Activated CD4-positive, alpha-beta T cell treated with anti-CD3 and anti-CD28 coated beads for 1 hour (primary cell): ENCODE results near the gene YPEL2.

ENCODE experiments used
- DNase-seq: peaks from one replicate; pipeline ENCODE4 v3.0.0-alpha.2; 2020

Gene YPEL2

DNA sequence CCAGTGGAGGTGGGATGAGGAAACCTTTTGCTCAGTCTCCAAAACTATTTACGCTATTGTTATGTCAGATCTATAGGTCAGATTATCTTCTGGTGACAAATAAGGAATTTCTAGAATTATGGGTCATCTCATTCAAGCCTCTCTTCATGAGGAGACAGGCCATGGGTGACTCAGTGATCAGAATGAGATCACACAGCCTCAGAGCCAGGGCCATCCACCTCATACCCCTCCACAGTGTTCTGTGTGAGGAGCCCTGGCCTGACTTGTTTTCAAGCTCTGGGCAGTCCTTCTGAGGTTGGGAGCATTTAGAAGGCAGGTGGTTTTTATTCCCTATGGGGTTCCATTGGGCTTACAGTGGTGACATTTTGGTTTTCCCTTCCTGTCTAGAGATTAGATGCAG, 26.5 kb downstream of the YPEL2 start:
- DNase-seq, result no peak

DNA sequence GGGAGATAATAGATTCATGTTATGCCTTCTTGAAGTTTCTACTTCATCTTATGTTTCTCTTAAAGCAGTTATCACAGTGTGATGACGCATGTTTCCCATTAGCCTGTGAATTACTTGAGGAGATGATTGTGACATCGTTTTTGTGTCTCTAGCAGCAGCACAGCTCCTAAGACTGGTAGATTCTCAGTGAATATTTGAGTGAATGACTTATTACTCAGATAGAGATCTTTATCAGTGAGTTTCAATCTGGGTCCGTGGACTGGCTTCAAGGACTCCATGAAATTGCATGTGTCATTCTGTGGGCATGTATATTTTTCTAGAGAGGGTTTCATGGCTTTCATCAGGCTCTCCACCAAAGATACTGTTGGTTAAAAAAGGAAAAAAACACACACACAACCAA, 29.9 kb downstream of the YPEL2 start:
- DNase-seq, result no peak

DNA sequence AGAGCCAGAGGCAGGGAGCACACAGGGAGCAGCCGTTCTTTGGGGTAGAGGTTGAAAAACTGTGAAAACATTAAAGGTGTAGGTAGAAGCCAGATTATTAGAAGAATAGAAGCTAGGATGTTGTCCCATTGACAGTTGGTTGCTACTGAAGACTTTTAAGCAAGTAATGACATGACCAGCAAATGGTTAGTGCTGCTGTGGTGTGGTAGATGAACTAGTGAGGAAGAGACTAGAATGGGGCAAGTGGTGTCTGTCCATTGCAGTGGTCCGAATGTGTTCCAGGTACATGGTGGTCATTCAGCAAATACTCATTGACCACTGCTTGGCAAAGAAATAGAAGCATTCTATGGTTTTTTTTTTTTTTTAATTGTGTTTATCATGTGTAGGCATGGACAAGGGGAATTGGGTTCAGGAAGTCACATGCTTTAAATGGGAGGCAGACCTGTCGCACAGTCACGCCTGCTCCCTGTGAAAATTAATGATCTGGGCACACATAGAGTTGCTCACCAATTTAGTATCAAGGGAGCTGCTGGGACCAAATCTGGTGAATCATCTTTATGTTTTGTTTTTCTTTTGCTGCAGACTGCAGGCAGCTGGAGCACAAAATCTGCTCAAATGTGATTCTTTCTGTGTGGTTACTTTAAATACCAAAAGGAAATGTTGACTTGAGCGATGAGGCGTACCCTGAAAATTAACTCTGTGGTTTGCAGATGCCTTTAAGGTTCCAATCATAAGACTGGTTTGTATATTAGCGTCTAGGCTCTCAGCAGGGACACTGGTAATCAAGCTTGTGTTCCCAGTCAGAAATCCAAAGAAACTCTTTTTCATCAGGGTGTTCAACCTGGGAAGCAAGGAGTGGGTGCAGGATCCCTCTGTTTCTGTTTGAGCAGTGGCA, 30.7 kb downstream of the YPEL2 start:
- DNase-seq, result peak; percentile 22

DNA sequence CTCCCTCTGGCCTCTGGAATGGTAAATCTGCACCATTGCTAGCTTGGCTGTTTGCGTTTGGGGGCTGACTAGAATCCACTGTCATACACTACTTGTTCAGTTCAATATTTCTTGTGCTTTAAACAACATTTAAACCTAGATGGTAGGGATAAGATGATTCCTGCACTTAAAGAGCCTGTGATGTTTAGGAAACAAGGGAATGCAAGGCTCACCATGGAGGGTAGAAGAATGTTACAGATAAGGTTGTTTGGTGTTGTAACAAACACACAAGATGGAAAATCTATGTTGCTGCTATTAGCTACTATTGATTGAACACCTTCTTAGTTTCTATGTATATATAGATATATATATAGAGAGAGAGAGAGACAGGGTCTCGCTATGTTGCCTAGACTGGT, 31.4 kb downstream of the YPEL2 start:
- no peak for DNase-seq

DNA sequence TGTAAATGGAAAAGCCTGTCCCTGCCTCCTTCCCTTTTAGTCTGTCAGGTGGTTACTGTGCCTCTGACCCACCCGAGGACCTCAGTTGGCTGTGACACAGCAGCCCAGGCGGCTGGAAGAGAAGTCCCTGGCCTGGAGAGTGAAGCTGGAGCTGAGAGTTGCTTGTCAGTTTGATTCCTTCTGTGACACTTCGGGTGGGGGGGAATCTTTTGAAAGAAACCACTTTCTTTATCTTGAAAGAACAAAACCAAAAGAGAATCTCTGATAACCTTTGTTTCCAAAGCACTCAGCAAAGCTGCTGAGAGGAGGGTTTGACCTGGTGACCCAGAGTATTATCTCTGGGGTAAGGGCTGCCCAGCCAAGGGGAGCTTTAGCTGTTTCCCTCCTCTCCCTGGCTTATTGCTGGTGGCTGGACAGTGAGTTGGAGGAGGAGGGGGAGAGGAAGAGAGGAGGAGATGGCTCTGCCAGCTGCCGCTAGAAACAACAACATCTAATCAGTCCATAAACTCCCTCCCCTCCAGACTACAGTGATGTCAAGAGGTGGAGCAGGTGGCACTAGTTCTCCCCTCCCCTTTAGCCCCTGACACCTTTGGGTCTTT, 34.0 kb downstream of the YPEL2 start:
- DNase-seq, result peak; percentile 12

DNA sequence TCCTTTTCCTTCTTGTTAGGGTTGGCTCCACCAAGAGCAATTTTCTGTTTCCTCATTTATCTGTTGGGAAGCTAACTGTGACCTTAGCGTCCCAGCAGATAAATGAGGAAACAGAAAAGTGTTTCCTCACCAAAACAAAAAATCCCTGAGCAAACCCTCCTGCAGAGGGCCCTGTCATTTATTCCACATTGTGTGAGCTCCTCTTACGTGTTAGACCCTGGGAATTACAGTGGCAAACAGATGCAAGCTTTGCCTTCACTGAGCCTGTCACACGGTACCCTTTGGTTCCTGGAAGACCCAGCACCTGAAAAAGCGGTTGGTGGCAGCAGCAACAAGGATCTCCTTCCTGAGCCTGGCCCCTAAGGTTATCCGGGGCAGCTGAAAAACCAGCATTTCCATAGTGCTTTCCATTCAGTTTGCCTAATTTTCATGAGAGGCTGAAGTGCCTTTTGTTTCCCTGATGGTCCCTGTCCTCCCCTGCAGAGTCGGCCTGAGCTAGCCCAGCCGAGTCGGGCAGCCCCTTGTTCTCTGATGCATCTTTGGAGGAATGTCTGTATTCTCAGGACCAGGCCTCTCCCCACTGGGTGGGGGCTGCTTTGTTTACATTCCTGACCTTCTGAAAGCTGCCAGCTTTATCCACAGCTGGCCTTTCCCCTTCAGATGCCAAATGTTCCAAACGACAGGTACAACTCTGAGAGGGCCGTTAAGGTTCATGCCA, 34.7 kb downstream of the YPEL2 start:
- DNase-seq, result no peak

DNA sequence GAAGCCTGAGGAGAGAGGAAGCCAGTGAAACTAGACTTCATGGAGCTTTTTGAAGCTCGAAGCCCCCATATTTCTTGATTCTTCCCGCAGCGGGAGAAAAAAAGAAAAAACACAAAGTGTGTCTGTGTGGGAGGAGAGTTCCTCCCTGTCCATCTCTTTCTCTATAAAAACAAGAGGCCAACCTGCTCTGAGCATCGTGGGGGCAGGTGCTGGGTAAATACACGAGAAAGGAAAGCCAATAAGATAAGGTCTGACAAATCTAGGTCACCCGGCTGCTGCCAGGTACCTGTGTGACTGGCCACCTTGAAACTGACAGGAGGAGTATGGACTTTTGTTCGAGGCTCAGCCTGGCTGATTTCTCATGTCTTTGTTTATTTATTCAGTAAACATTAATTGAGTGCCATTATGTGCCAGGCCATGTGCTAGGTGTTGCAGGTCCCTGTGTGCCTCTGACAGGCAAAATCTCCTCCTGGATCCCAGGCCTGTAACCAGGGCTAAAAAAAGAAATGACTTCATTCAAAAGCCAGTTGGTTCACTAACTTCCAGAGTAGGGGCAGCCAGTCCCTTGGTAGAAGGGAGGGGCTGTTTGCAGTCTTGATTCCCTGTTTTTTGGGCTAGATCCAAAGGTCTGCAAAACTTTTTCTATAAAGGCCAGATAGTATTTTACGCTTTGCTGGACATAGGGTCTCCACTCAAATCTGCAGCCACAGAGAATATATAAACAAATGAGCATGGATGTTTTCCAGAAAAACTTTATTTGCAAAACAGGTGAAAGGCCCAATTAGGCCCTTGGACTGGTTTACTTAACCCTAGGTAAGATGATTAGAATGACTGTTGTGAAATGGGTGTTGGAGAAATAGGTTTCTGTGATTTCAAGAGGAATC, 35.6 kb downstream of the YPEL2 start:
- DNase-seq, result no peak

DNA sequence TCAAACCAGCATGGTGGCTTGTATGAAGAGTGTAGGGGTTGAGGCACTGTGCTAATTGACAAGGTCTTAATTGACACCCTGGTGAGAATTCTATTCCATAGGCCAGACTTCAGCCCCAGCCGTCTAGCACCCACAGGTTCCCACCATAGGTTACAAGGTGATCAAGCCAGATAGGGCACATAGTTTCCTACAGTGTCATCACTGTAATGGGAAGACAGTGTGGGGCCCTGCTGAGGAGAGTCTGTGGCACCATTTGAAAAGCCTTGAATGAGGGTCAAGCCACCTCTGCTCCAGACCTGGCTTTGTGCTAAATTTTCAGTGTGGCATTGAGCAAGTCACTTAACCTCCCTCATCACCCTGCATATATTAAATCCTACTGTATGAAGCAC, 36.2 kb downstream of the YPEL2 start:
- DNase-seq, result no peak

DNA sequence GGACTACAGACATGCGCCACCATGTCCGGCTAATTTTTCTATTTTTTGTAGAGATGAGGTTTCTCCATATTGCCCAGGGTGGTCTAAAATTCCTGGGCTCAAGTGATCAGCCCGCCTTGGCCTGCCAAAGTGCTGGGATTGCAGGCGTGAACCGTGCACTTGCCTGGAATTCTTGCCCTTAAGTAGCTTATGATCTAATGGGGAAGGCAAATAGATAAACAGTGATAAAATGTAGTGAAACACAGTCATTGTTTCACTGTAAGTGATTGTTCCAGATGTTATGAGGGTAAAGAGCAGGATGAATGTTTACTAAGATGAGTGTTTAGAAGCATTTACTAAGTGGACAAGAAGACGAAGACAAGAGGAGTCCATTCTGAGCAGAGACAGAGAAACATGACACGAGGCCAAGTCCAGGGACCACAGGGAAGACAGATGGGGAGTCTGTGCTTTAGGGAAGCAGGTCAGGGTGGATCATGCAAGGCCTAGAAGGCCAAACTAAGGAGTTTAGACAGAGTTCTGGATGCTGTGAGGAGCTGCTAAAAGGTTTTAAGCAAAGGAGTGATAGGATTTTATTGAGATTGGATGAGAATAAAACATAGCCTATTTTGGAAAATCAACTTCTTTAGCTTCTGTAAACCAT, 36.9 kb downstream of the YPEL2 start:
- DNase-seq, result no peak

DNA sequence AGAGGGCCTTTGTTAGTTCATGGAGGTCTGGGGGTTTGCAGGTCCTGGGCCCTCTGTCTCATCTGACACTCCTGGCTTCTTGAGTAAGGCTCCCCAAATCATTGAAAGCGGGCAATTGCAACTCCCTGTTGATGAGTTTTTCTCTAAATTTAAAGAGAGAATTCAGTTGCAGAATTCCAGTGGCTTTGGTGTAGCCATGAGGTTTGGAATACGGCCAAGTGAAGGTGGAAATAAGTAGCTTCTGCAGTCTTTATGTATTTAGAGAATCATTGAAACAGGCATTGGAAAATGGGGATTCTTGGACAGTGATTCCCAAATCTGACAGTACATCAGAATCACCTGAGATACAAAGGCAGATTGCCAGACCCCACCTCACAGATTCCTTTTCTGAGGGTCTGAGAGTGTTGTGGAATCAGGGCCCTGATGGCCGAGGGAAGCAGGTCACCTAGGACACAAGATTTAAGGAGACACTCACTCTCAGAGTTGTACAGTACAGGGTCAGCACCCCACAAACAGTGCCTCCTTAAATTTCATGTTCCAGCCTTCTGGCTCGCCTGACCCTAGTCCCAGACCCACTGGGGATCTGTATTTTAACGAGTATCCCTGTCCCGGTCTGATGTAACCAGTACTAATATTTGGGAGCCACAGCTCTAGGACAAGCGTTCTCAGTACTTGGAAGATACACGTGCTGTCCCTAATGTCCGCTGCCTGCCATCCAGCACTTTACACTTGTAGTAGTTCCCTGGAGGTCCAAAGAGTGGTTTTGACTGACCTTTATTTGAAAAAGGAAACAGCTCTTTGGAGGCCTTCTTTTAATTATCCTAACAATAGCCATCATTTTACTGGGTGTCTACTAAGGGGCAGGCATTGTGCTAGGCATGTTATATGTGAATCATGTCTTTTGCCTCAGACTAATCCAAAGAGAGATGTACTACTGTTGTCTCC, 37.8 kb downstream of the YPEL2 start:
- no peak for DNase-seq

DNA sequence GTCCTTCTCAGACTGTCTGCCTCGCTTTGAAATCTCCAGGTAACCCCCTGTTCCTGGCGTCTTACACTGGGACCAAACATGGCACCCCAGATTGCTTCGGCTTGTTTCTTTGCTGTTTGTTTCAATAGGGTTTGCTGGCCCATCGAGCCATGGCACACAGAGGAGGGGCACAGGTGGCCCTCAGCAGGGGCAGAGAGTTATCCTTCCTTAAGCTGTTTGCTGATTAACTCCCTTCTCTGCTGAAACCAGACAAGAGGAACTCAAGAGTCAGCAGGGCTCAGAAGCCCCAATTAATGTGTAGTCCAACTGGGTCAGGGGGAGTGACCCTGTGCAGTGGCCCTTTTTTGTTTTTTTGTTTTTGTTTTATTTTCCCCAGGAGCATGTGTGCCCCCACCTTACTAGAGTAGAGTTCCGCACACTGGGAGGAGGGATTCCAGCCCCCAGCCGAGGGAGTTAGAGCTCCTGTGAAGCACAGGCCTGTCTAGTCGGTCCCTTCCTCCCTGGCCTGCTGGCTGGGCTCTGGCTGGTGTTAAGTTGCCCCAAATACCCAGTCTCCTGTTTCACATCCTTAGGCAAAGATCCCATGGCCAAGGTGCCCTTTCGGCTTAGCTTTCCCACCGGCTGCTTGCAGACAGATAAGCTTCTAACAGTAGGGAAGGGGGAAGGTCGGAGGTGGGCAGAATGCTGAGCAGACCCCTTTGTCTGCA, 39.3 kb downstream of the YPEL2 start:
- DNase-seq, result no peak

DNA sequence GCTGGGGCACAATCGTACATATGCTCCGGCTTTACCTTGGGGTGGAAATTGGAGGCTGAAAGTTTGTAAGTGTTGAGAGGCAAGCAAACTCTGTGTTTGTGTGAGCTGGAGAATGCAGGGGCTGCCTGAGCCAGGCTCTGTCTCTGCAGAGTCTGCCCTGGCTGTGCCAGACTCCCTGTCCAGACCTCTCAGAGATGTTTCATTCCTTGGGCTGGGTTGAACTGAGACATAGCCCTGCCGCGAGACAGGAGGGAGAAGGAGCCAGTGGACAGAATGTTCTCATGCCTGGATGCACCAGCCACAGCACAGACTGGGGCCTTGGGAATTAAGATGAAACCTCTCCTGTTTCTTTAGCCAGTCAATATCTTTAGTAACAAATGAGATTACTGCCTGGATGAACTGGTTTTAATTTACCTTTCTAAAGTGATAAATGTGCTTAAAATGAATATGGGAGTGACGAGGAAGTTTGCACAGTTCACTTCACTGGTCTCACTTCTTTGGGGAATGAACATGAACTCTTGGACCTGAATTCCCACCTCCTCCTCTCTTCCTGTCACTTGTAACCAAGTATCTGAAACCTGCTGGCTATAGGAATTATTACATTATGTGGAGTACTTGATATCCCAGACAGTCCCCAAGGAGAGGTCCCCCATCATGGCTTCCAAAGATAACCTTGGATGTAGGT, 40.1 kb downstream of the YPEL2 start:
- DNase-seq, result no peak

DNA sequence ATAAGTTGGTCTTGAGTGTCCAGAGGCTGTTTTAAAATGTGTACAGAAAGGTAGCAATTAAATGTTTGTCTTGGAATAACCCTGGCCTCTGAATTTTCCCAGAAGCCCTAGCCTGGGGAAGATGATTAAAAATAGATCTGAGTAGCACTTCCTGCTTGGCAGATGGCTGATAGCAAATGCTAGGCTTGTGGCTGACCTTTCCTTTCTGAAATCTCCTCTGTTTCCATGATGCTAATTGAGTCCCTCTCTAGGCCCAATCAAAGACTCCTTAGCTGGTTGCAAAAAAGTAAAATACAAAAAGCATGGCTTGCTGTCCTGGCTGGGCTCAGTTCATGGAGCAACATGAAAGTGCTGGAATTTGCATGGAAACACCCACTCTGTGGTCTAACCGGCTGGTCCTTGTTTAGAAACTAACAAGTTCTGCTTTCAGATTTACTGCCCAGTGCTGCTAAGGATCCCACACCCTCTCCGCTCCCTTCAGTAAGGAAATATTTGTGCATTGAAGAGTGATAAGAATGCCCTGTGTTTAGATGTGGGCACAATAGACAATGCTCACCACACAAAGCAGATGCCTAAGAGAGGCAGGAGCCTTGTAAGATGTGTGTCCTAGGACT, 40.8 kb downstream of the YPEL2 start:
- DNase-seq, result no peak

DNA sequence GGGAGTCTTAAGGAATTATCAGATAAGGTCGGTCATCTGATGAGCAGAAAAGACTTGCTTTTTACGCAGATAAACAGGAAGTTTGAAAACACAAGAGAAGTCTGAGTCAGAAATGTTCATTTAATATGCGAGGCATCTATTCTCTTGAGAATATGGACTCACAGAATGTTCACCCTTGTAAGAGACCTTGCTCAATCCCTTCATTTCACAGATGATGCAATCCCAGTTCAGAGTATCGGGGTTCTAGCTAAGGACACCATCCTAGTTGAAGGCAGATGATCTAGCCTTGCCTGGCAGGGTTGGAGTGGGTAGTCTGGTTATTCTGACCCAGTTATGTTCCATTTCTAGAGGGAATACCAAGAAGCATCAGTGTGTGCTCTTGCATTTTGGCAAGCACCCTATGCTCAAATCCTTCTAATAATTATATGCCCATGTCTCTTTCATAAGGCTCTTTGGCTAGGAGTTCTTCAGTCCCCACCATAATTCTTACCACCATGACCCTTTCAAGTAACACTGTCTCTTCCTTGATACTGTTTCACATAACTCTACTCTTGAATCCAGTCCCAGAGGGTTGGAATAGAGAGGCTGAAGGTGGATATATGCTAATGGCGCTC, 42.5 kb downstream of the YPEL2 start:
- no peak for DNase-seq

DNA sequence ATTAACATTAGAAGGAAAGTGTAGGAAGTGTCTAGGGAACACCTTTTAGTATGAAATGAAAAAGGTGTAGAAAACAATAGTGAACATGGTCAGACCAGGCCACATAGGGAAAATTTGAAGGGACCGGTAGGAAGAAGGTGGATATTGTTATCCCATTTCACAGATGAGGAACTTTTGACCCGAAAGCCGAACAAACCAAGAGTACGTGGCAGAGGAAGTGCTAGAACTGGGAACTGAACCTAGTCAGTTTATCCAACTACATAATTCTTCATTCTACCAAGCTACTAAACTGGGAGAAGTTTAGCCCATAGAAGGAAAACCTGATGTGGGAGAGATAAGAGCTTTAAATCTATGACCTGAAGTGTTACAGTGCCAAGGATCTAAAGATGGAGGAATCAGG, 43.2 kb downstream of the YPEL2 start:
- no peak for DNase-seq

DNA sequence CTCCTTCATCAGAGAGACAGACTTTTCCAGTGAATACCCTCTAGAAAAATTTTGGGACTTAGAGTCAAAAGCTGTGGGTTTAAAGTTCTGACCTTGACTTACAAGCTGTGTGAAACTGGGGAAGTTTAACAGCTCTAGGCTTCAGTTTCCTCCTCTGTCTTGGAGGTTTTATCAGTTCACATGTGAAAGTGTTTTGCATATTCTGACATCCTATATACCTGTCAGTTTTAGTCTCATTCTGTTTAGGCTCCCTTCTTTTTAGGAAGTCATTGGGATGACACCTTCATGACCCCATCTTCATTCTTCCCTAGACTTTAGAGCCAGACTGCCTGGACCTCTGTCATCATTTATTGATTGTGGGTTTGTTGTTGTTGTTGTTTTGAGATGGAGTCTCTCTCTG, 44.4 kb downstream of the YPEL2 start:
- DNase-seq, result no peak

DNA sequence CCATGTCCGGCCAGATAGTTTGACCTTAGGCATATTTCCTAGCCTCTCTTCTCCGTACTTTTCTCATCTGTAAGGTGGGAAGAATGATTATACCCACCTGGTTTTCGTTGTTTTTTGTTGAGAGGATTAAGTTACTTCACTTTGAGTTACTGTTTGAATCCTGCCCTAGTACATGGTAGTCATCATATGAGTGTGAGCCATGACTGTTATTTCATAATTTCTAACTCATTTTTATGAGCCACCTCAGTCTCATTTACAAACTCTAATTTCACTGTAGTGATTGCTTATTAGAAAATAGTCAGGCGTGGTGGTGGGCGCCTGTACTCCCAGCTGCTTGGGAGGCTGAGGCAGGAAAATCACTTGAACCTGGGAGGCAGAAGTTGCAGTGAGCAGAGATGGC, 45.1 kb downstream of the YPEL2 start:
- no peak for DNase-seq

DNA sequence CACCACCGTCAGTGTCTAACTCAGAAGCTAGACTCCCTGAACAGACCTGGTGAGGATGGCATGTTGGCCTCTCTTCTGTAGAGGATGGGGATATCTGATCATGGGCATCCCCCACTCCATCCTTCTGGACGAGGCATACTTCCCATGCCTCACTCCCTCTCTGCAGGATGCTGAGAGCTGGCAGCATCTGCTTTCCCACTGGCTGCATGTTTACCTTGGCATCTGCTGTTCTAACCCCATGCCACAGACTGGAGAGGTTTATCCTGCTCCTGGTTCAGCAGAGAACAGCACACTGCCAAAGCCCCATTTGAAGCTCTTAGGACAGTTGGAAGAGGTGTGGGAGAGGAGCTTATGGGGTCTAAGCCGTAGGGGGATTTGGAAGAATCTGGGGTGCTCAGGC, 46.0 kb downstream of the YPEL2 start:
- no peak for DNase-seq

DNA sequence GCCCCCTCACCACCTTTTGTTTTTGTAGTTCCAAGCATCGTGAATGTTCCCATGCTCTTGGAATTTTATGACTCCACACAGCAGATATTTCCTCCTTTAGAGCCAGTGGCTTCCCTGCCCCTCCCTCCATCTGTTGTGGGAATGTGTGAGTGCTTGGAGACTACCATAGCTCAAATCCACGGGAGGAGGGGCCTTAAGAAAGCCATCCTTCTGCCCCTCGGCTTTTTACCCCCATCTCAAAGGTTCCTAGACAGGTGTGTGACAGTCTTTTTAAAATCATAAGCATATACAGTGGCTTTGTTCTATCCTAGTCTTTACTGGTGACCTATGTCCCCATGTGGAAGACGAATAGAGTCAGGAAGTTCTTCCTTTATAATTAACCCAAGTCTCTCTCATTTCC, 47.2 kb downstream of the YPEL2 start:
- no peak for DNase-seq
